Heart left ventricle (tissue), 13 donors: Measurements from ENCODE around the gene ZNF71.

Experiments used
- POLR2A ChIP-seq, 2 donors: fragments of 450-650 bp; IDR thresholded peaks; one replicate each; pipeline ENCODE4 v1.6.1; 2017; ENCODE audit warnings: antibody characterized with exemption in 2 of 2, mild to moderate bottlenecking in 2 of 2, moderate library complexity in 2 of 2
- TF ChIP-seq, protein P1 (sequence below), 12 donors: fragments of 200-600 bp; sonication (generic) in 4 of 12; IDR thresholded peaks; one replicate each; pipeline versions ENCODE4 v1.5.0 to v1.8.0; 2018 to 2022; ENCODE audit warnings: antibody characterized with exemption in 12 of 12, mild to moderate bottlenecking in 5 of 12
- donor health status: ischemic (EF 13 %, LVEDD 7.1; RV severe dilation, severe dysfunction).
- donor health status: DM: no; HTN: yes; CAD: no.
- donor health status: DM: no; HTN: no; CAD: no.
- donor health status: ischemic (EF 25% LVEDD 6.9; RV normal size, moderate dysfunction).
- donor health status: ischemic (EF 25% LVEDD 5.7; RV mildly dilated, moderate dysfunction).
- donor health status: ischemic (EF 35%, LVEDD 5.7; RV mildly dilated, moderate dysfunction).
- donor health status: nonischemic (EF 11% LVEDD 7.7; RV severe dilation, severe dysfunction).
- donor health status: DM: yes; HTN: yes; CAD: no.
- donor health status: PGD.
- donor health status: ischemic (EF 29% LVEDD 5.4; RV normal size, mild dysfunction).
- donor health status: nonischemic (EF 23%, LVEDD 6.1; RV moderate dilation, normal function).

DNA sequence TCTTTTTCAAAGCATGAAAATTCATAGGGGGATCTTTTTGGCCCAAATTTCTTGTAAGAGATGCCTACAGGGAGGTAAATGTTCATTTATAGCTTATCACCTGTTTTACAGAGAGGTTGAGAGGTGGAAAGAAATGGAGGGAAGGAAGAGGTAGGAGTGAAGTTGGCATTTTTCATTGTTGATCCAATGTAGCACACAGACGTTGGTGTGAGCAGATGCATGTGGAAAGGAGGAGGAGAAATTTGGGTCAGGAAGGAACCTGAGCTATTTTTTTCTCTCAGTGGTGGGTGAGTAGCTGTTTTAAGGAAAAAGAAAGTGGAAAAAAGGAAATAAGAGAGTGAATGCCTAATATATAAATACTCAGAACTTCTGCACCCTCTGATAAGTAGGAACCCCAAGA lies 37.9 kb downstream of the ZNF71 start:
- TF ChIP-seq, protein P1, sequence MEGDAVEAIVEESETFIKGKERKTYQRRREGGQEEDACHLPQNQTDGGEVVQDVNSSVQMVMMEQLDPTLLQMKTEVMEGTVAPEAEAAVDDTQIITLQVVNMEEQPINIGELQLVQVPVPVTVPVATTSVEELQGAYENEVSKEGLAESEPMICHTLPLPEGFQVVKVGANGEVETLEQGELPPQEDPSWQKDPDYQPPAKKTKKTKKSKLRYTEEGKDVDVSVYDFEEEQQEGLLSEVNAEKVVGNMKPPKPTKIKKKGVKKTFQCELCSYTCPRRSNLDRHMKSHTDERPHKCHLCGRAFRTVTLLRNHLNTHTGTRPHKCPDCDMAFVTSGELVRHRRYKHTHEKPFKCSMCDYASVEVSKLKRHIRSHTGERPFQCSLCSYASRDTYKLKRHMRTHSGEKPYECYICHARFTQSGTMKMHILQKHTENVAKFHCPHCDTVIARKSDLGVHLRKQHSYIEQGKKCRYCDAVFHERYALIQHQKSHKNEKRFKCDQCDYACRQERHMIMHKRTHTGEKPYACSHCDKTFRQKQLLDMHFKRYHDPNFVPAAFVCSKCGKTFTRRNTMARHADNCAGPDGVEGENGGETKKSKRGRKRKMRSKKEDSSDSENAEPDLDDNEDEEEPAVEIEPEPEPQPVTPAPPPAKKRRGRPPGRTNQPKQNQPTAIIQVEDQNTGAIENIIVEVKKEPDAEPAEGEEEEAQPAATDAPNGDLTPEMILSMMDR (IDR thresholded peaks at IDR 0.05) = no peak
- no peak for TF ChIP-seq POLR2A (IDR thresholded peaks at IDR 0.05)
